ENCODE data around the gene UAP1L1. TPM values are rescaled to one million over a fixed set of nuclear protein-coding genes. Genes with fewer than 3 reads are reported as not detected.
A peak's percentile ranks its signal among the peaks of the same experiment; 100 is the strongest.

Gene UAP1L1
- total and polyA plus RNA-seq, 9 of the 15 experiments (the other 6 are each of a cell fraction or from before 2014, with no cell fraction given) = 0.20 to 8.6 (median 3.7) TPM

DNA sequence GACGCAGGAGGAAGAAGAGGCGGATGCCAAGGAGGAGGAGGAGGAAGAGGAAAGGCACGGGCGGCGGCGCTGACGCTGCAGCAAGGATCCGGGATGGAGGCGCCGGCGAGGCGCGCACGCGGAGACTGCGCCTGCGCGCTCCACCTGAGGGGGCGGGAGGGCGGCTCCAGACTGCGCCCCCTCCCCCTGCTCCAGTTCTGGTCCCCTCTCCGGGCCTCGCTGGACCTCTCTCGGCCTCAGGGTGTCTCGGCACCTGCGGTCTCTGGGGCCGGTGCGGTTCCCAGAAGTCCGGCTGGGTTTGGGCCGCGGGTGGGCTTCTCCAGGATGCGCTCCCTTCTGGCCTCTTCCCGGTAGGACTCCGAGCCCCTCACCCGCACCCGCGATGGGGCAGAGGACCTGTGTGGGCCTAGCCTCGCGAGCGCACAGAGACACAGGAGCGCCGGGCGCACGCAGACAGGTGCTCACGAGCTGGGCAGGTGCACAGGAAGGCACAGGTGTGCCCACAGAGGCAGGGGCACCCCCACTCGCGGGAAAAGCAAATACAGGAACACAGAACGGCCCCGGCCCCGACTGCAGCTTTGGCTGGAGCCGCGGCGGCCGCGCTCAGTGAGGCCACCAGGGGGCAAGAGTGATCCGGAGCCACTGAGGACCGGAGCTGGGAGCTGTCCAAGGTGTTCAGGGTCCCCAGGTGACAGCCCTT lies 31.1 kb upstream of the UAP1L1 start, which contains the start of gene NPDC1 (continued):
- TF ChIP-seq DACH1 (IDR thresholded peaks at IDR 0.05; ENCODE audit: partially characterized antibody) (no peak), CREB1 (IDR thresholded peaks at IDR 0.05) (no peak), CREB1 (CRISPR knock-in tag; IDR thresholded peaks at IDR 0.05) (0 out of 2 replicates have a peak, but pooled peaks have one; percentile 33), ATF1 (CRISPR knock-in tag; IDR thresholded peaks at IDR 0.05) (no peak), ATF1 (tag; IDR thresholded peaks at IDR 0.05) (no peak), MEF2A (IDR thresholded peaks at IDR 0.05; ENCODE audit: control insufficient read depth, low read depth, low read length) (no peak), BHLHE40 (IDR thresholded peaks at IDR 0.05; ENCODE audit: low read length) (no peak), PCBP2 (IDR thresholded peaks at IDR 0.05; ENCODE audit: low read depth, low read length, poor library complexity, severe bottlenecking) (no peak), MED1 (CRISPR knock-in tag; IDR thresholded peaks at IDR 0.05; ENCODE audit: borderline replicate concordance) (no peak), ZNF239 (CRISPR knock-in tag; IDR thresholded peaks at IDR 0.05) (no peak), MYC (IDR thresholded peaks at IDR 0.05; ENCODE audit: low read depth, low read length) (no peak), MYC (CRISPR knock-in tag; IDR thresholded peaks at IDR 0.05; ENCODE audit: borderline replicate concordance, low read depth) (no peak), ETV6 (IDR thresholded peaks at IDR 0.05; ENCODE audit: borderline replicate concordance in 1 of 2, low read depth in 2 of 2, low read length in 1 of 2) (no peak), ETV6 (CRISPR knock-in tag; IDR thresholded peaks at IDR 0.05; ENCODE audit: borderline replicate concordance) (no peak), ZFP30 (CRISPR knock-in tag; IDR thresholded peaks at IDR 0.05; ENCODE audit: borderline replicate concordance) (no peak)
- TF ChIP-seq, protein P1, sequence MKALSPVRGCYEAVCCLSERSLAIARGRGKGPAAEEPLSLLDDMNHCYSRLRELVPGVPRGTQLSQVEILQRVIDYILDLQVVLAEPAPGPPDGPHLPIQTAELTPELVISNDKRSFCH (CRISPR knock-in tag; IDR thresholded peaks at IDR 0.05) = no peak
- TF ChIP-seq, protein P1 (tag; IDR thresholded peaks at IDR 0.05) = no peak
- TF ChIP-seq, protein P2, sequence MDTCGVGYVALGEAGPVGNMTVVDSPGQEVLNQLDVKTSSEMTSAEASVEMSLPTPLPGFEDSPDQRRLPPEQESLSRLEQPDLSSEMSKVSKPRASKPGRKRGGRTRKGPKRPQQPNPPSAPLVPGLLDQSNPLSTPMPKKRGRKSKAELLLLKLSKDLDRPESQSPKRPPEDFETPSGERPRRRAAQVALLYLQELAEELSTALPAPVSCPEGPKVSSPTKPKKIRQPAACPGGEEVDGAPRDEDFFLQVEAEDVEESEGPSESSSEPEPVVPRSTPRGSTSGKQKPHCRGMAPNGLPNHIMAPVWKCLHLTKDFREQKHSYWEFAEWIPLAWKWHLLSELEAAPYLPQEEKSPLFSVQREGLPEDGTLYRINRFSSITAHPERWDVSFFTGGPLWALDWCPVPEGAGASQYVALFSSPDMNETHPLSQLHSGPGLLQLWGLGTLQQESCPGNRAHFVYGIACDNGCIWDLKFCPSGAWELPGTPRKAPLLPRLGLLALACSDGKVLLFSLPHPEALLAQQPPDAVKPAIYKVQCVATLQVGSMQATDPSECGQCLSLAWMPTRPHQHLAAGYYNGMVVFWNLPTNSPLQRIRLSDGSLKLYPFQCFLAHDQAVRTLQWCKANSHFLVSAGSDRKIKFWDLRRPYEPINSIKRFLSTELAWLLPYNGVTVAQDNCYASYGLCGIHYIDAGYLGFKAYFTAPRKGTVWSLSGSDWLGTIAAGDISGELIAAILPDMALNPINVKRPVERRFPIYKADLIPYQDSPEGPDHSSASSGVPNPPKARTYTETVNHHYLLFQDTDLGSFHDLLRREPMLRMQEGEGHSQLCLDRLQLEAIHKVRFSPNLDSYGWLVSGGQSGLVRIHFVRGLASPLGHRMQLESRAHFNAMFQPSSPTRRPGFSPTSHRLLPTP (IDR thresholded peaks at IDR 0.05; ENCODE audit: borderline replicate concordance, extremely low read depth, insufficient read length) = no peak
- TF ChIP-seq, protein P3, sequence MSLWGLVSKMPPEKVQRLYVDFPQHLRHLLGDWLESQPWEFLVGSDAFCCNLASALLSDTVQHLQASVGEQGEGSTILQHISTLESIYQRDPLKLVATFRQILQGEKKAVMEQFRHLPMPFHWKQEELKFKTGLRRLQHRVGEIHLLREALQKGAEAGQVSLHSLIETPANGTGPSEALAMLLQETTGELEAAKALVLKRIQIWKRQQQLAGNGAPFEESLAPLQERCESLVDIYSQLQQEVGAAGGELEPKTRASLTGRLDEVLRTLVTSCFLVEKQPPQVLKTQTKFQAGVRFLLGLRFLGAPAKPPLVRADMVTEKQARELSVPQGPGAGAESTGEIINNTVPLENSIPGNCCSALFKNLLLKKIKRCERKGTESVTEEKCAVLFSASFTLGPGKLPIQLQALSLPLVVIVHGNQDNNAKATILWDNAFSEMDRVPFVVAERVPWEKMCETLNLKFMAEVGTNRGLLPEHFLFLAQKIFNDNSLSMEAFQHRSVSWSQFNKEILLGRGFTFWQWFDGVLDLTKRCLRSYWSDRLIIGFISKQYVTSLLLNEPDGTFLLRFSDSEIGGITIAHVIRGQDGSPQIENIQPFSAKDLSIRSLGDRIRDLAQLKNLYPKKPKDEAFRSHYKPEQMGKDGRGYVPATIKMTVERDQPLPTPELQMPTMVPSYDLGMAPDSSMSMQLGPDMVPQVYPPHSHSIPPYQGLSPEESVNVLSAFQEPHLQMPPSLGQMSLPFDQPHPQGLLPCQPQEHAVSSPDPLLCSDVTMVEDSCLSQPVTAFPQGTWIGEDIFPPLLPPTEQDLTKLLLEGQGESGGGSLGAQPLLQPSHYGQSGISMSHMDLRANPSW (CRISPR knock-in tag; IDR thresholded peaks at IDR 0.05) = no peak
- TF ChIP-seq, protein P4, sequence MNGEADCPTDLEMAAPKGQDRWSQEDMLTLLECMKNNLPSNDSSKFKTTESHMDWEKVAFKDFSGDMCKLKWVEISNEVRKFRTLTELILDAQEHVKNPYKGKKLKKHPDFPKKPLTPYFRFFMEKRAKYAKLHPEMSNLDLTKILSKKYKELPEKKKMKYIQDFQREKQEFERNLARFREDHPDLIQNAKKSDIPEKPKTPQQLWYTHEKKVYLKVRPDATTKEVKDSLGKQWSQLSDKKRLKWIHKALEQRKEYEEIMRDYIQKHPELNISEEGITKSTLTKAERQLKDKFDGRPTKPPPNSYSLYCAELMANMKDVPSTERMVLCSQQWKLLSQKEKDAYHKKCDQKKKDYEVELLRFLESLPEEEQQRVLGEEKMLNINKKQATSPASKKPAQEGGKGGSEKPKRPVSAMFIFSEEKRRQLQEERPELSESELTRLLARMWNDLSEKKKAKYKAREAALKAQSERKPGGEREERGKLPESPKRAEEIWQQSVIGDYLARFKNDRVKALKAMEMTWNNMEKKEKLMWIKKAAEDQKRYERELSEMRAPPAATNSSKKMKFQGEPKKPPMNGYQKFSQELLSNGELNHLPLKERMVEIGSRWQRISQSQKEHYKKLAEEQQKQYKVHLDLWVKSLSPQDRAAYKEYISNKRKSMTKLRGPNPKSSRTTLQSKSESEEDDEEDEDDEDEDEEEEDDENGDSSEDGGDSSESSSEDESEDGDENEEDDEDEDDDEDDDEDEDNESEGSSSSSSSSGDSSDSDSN (IDR thresholded peaks at IDR 0.05; ENCODE audit: borderline replicate concordance in 1 of 2, low read depth in 2 of 2, low read length in 2 of 2) = no peak

All from K562 (cell line).